Activated CD8-positive, alpha-beta memory T cell treated with anti-CD3 and anti-CD28 coated beads, Interleukin-2, amount 50 U/mL, for 48 hours (primary cell): Measurements from ENCODE around the gene EDARADD.
"Not testable (repeated sequence)": the region's sequence is repeated elsewhere in the genome, so short reads cannot be mapped to it uniquely, and the experiment has no call there.

Source experiments
- DNase-seq: peaks from one replicate; pipeline ENCODE4 v3.0.0-alpha.2; 2020

Gene EDARADD

DNA sequence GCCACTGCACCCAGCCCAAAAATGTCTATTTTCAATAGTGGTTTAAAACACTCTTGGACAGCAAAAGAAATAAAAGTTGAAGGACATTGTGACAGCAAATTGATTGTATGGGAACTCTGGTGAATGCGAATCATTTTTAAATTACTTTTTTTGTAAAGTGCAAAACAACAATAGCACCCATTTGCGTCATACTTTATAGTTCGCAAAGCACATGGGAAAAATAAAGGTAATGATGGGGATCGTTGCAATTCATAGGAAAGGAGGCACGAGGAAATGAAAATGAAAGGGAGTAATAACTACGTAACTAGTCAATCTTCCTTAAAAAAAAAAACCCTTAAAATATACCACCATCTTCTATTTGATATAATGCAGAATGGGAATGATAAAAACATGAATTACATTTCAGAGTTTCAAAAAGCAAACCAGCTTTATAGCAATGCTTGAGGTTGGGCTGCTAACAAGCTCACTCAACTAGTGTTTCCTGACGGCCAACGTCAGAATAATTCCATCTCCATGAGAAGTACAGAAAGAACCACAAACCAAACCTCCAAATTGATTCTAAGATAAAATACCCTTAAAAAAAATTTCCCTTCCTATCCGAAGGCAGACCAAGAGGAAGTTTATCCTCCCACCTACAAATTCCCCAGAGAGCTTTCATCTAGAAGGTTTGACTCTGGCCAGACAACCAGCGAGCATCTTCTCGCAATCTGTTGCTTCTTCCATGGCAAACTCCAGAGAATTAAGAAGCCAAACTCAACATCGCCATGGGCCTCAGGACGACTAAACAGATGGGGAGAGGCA is at the start of gene EDARADD:
TSS of gene EDARADD (plus strand) at position 606 of the 801 bp plus-strand sequence. CDS start at position 765, 159 bp downstream.
- no peak for DNase-seq

DNA sequence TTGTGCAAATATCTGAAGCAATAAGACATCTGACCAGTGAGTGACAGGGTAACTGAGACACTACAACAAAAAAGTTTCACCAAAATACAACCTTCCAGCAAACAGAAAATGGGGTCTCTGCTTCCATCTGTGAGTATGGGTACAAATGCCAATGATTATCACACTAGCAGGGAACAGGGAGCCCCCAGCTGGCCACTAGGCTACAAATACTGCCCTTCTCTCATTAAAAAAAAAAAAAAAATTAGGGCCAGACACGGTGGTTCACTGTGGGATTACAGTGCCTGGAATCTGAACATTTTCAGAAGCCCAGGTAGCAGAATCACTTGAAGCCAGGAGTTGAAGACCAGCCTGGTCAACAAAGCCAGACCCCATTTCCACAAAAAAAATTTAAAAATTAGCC is 48.4 kb upstream of the EDARADD start:
- no peak for DNase-seq

DNA sequence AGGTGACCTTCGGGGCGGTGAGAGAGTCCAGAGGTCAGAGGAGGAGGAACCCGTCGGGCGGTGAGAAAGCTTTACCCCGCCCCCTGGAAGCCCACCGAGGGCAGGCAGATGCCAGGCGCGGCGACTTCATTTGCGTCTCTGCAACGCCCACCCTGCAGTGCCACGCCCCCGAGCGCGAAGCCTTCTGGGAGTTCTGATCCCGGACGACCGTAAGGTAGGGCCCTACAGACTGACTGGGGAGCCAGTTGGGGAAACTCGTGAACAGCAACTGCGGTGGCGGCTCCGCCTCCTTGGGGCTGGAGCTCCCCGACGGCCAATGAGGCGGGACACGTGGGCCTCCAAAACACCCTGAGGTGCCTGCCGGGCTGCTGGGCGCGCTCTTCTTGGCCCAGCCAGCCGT is 46.0 kb upstream of the EDARADD start:
- no peak for DNase-seq

DNA sequence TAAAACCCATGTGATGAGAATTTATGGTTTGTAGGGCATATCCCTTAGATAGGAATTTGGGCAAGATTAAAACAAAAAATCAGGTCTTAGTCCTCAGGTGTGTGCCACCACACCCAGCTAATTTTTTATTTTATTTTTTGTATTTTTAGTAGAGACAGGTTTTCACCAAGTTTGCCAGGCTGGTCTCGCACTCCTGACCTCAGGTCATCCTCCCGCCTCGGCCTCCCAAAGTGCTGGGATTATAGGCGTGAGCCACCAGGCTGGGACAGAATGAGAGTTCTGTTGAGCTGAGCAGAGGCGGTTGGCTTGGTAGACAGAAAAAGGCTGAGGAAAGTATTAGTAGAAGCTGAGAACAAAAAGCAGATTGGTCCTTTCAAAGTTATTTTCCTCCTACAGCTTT is 43.8 kb upstream of the EDARADD start:
- no peak for DNase-seq

DNA sequence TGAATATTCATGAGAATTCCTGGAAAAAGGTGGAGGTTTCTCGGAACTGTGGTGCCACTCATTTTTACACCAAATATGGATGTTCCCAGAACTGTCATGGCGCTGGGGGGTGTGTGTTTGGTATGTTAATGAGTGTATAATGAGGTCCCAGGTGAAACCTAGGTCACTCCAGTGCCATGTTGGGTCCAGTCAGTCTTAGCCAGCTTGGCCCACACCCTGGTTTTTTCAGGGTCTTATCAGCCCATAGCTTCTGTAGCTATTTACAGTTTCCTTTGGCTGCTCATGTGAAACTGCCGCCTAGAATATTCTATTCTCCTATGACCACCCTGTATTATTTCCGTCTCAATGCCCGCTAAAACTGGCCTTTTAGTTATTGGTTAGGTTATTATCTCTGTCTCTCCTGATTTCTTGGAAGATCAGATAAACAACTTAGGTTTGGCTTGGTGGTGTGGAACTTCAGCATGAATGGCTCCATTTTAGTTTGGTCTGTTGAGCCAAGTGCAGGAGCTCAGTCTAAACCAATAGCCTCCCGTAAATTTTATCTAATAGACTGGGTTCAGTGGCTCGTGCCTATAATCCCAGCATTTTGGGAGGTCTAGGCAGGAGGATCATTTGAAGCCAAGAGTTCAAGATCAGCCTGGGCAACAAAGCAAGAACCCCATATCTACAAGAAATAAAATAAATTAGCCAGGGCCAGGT is 42.1 kb upstream of the EDARADD start:
- DNase-seq = no peak

DNA sequence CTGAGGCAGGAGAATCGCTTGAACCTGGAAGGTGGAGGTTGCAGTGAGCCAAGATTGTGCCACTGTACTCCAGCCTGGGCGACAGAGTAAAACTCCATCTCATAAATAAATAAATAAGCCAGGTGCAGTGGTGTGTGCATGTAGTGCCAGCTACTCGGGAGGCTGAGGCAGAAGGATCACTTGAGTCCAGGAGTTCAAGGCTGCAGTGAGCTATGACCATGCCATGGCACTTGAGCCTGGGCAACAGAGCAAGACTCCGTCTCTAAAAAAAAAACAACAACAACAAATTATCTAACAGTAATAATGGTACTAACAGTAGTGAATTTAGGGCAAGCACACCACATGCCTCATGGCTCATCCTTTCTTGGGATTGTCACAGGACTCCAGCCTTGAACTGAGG is 41.3 kb upstream of the EDARADD start:
- DNase-seq = not testable (repeated sequence)

DNA sequence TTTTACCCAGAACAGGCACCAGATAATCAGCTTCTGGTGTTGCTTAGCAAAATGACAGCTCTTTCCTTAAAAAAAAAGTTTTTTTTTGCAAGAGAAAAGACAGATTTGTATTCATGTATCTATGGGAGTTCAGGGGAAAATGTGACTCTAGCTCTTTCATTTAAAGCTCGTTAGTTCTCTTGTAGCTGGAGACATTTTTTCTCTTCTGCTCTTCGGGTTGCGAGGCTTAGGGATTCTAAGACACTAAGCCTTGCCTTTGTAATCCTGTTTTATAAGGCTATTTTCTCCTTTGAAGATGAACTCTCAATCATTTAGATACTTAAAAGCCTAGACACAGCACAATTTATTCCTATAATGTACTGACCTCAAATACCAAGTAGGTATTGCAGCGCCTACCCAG is 40.3 kb upstream of the EDARADD start:
- no peak for DNase-seq

DNA sequence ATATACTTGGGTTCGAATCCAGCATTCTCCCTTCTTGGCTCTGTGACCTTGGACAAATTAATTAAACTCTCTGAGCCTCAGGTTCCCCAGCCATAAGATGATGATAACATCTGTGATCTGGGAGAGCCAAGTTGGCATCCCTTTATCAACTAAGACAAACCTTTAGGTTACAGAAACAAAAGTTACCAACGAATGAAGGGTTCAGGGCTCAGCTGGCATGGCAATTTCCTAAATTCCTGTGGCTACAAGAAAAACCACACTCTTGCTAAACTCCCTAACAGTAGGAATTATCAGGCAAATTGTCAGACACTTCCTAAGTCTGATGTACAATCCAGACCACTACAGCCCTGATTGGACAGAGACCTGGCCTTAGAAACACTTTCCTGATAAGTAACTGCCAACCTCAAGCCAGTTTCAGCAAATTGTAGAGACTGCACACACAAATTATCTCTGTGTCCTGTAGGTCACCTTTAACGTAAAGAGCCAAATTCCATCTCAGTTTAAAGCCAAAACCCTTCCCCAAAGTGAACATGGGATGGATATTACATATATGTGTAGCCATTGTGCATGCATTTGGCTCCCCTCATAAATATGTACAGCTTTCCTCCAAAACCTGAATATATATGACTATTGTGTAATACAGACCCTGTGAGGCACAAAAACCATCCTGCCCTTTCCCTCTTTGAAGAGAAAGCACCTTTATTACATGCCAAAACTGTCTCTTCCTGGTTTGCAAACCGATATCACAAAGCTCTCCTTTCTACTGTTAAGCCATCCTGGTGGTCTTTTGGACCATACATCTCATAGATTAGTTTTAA is 39.5 kb upstream of the EDARADD start:
- no peak for DNase-seq

DNA sequence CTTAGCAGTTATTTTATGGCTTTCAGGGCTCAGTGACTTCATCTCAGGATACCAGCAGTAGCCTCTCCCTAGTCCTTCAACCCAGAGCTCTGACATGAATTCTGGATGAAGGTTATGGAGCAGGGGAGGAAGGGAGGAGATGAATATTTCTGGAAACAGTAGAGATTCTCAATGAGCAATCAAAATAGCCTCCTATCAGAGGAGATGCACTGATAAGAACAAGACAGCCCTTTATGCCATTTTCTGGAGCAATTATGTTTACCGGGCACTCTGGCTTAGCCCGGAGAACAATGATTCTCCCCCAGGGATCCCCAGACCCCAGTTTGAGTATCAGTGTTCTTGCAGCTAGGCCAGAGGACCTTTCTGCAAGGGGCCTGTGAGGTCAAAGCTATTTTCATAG is 37.9 kb upstream of the EDARADD start:
- no peak for DNase-seq

DNA sequence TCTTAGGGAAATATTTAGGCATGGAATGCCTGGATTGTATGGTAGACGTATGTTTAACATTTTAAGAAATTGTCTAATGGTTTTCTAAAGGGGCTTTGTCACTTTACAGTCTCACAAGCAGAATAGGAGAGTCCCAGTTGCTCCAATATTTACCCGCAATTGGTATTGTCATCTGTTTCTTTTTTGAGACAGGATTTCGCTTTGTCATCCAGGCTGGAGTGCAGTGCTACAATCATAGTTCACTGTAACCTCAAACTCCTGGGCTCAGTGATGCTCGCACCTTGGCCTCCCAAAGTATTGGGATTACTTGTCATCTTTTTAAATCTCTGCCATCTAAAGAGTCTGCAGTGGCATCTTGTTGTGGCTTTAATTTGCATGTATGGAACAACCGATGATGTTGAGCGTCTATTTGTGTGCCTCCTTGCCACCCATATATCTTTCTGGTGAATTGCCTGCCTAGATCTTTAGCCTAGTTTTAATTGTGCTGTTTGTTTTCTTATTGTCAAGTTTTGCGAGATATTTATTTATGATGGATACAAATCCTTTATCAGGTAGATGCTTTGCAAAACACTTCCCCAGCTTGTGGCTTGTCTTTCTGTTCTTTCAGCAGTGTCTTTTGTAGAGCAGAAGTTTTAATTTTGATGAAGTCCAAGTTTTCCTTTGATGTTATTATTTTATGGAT is 32.0 kb upstream of the EDARADD start:
- no peak for DNase-seq

DNA sequence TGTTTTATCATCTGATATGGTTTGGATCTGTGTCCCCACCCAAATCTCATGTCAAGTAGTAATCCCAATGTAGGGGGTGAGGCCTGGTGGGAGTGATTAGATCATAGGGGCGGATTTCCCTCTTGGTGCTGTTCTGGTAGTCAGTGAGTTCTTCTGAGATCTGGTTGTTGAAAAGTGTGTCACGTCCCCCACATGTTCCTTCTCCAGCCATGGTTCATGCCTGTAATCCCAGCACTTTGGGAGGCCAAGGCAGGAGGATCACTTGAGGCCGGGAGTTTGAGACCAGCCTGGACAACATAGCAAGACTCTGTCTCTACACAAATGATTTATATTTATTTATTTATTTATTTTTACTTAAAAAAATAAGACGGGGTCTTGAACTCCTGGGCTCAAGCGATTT is 30.8 kb upstream of the EDARADD start:
- no peak for DNase-seq

DNA sequence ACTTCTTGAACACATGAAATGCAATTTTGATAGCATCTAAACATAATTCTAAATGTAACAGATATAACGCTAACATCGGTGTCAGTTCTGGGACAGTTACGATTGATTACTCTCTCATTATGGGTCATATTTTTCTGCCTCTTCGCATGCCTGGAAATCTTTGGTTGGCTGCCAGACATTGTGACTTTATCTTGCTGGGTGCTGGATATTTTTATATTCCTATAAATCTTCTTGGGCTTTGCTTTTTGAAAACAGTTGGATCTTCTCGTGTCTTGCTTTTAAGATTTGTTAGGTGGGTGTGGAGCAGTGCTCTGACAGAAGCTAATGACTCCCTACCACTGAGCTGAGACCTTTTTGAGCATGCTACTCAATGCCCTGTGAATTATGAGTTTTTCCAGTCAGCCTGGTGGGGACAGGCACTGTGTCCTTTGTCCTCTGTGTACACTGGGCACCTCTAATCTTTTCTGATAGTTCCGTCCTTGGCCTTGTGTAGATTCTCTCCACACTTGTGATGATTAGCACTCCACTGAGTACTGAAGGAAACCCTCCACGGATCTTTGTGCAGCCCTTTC is 28.0 kb upstream of the EDARADD start:
- DNase-seq = no peak

DNA sequence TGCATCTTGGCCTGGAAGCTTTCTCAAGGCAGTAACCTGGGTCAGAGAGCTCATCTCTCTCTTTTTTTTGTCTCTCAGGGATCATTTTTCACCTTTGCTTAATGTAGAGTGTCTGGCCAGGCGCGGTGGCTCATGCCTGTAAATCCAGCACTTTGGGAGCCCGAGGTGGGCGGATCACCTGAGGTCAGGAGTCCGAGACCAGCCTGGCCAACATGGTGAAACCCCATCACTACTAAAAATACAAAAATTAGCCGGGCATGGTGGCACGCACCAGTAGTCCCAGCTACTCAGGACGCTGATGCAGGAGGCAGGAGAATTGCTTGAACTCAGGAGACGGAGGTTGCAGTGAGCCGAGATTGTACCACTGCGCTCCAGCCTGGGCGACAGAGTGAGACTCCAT is 27.4 kb upstream of the EDARADD start:
- not testable (repeated sequence) for DNase-seq

DNA sequence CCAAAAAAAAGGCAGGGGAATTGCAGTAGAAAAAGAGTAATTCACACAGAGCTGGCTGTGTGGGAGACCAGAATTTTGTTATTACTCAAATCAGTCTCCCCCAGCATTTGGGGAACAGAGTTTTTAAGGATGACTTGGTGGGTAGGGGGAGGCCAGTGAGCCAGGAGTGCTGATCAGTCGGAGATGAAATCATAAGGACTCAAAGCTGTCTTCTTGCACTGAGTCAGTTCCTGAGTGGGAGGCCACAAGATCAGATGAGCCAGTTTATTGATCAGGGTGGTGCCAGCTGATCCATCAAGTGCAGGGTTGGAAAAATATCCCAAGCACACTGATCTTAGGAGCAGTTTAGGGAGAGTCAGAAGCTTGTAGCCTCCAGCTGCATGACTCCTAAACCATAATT is 23.7 kb upstream of the EDARADD start:
- no peak for DNase-seq

DNA sequence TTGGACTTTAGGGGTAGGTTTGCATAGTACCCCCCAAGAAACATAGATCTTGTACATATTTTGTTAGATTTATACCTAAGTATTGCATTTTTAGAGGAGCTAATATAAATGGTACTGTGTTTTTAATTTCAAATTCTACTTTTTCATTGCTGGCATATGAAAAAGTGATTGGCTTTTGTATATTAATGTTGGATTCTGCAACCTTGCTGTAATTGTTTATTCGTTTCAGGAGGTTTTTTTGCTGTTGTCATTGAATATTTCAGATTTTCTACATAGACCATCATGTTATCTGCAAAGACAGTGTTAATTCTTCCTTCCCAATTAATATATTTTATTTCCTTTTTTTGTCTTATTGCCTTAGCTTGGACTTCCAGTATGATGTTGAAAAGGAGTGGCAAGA is 23.0 kb upstream of the EDARADD start:
- no peak for DNase-seq

DNA sequence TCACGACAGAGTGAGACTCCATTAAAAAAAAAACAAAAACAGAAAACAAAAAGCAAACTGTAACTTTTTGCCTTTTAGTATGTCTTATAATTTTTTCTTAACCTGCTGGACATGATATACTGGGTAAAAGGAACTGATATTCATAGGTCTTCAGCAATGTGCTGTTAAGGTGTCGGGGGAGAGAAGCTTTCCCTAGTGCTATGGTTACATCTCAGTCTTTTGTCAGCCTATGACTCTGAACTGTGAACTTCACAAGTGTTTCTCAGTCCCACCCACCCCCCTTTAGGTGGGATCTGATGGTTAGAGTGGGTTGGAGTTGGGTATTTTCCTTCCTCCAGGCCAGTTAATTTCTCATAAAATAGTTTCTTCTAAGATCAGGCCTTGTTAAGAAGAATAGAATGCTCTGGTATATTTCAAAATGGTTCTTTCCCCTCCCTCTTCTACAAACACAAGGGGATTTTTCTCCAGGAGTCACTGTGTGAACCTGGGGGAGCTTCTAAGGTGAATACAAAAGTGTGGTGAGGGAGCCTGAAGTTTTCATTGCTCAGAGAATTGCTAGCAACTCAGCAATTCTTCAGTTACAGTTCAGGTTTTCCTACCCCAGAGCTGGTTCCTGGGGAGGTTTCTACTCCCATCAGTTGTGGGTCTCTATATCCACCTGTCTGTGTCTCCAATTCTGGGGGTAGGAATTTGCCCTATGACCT is 16.1 kb upstream of the EDARADD start:
- no peak for DNase-seq

DNA sequence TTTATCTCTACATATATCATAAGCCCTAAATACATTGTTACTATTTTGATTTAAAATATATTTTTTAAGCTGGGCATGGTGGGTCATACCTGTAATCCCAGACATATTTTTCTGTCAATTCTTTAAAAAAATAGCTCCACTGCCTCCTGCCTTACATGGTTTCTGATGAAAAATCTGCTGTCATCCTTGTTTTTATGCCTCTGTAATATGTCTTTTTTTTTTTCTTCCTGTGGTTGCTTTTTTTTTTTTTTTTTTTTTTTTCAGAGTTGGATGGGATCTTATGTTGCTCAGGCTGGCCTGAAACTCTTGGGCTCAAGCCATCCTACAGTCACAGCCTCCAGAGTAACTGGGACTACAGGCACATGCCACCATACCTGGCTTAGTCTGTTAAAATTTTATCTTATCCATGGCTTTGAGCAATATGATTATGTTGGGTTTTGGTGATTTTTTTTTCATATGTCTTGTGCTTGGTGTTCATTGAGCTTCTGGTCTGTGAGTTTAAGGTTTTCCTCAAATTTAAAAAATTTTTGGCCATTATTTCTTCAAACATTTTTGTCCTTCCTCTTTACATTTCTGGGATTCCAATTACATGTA is 12.4 kb upstream of the EDARADD start:
- no peak for DNase-seq

DNA sequence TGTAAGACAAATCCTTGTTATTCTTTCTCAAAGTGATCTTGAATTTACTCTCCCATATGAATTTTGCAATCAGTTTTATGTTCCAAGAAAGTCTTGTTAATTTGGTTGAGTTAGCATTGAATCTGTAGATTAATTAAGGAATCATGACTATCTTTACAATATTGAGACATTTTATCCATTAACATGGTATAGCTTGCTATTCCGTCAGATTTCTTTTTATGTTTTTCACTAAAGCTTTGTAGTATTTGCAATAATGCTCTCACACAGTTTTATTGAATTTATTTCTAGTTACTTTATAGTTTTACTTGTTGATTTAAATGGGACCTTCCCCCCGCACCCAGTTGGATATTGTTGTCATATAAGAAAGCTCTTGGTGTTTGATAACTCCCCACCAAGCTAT is 5.8 kb upstream of the EDARADD start:
- DNase-seq = no peak

DNA sequence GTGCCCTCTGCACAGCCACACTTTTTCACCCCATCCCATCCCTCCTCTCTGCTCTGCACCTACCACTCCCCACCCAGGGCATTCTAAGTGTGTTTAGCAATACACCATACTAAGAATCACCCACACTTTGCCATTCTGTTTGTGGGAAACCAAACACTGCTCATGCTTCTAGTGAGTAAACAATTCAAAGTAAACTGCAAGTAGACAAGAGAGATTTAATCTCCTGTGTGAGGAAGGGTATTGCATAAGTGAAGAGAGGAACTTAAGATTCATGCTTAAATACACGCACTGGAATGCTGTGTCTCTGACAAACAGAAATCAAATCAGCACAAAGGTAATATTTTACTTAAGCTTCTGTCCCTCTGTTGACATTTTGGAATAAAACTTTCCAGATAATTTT is 4.8 kb upstream of the EDARADD start:
- DNase-seq = no peak

DNA sequence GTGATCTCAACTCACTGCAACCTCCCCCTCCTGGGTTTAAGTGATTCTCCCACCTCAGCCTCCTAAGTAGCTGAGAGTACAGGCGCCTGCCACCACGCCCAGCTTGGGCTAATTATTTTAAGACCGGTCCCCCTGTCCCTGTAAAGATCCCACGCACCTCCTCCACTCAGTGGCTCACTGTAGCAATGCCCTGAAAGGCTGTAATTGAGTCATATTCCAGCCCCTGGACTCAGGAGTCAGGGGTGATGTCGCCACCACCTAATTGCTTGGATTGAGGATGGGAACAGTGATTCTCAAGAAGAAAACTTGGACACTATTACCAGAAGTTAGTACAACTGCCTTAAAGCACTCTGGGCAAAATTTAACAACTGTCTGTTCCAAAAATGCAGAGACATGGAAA is 3.1 kb upstream of the EDARADD start:
- DNase-seq = no peak

DNA sequence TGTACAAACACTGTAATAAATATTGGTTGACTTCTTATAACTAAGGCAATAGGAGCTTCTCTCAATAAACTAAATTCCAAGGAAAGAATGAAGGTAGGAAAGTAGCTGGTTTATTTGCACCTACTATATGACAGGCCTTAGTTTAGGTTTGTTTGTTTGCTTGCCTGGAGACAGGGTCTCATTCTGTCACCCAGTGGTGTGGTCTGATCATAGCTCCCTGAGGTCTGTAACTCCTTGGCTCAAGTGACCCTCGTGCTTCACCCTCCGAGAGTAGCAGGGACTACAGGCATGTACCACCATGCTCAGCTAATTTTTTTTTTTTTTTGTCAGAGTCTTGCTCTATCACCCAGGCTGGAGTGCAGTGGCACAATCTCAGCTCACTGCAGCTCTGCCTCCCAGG is 1.9 kb upstream of the EDARADD start:
- DNase-seq = no peak

DNA sequence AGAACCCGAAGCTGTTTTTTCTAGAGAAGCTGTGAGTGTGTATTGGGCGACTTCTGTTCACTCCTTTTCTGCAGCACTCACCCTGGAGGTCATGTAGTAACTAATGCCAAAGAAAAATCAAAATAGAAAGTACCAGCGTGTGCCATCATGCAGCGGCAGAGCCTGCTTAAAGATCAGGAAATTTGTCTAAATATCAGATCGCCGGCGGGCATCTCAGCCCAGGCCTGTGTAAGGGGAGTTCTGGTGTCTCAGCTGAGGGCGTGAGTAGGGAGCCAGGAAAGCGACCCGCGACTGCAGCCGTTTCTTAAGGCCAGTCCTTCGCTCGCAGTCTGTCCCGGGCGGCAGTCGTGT is 768 bp downstream of the EDARADD start:
- DNase-seq = no peak
